K562 (cell line): Measurements from ENCODE around the gene TKTL1.

Experiments
- BHLHE40 ChIP-seq: IDR thresholded peaks from 2 replicates; pipeline ENCODE4 v1.6.1; 2011; ENCODE audit warnings: low read length, improper control_type of control experiment
- CCNT2 ChIP-seq: IDR thresholded peaks from 2 replicates; pipeline ENCODE4 v1.6.1; 2011; ENCODE audit warnings: borderline replicate concordance, low read depth, mild to moderate bottlenecking, moderate library complexity, mixed read lengths, low read length; ENCODE audit not compliant: insufficient read length; ENCODE audit errors: extremely low read depth
- GABPA ChIP-seq: fragments of 200-800 bp; sonication (Bioruptor generic); conservative IDR thresholded peaks from 2 replicates; pipeline ENCODE4 v1.6.1; 2016; ENCODE audit warnings: low read depth, missing genetic modification characterization, missing compliant biosample characterization
- YY1 ChIP-seq, 3 experiments: IDR thresholded peaks; 2 replicates each; pipeline ENCODE4 v1.6.1; 2011; ENCODE audit warnings: low read length in 2 of 3, mild to moderate bottlenecking in 2 of 3, moderate library complexity in 2 of 3, borderline replicate concordance in 1 of 3, control low read depth in 1 of 3, low read depth in 1 of 3; ENCODE audit not compliant: insufficient read depth in 3 of 3, insufficient replicate concordance in 2 of 3, control insufficient read depth in 1 of 3, insufficient read length in 1 of 3; ENCODE audit errors: extremely low read depth in 1 of 3
- ZNF785 ChIP-seq: fragments of 250-450 bp; sonication (Bioruptor Pico); IDR thresholded peaks from 2 replicates; pipeline ENCODE4 v1.4.0; 2020; ENCODE audit warnings: mild to moderate bottlenecking
- TF ChIP-seq, protein P1 (sequence below): fragments of 450-650 bp; formaldehyde crosslinking; IDR thresholded peaks from 2 replicates; pipeline ENCODE4 v1.4.0; 2022; ENCODE audit warnings: mild to moderate bottlenecking, moderate library complexity
- TF ChIP-seq, protein P2 (sequence below): fragments of 250-450 bp; sonication (Bioruptor Pico); IDR thresholded peaks from 2 replicates; pipeline ENCODE4 v1.8.0; 2022; ENCODE audit warnings: moderate library complexity, mild to moderate bottlenecking, inconsistent platforms

DNA sequence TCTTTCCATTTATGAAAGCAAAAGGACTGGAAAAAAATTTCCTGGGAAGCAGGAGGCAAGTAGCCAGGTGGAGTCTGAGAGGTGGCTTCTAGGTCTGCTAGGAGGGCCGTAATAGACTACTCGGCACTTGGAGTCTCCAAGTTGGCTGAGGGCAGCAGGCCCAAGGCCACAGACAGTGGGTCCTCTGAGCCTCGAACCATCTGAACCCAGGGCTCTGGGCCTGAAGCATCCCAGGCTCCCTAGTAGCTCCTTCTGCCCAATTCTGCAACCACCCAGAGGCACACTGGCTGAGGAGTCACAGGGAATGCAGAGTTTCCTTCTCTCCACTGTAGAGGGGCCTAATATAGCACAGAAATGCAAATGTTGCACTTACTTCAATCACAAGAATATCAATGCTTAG is 19.8 kb downstream of the TKTL1 start:
- TF ChIP-seq YY1 (IDR thresholded peaks at IDR 0.05; ENCODE audit: borderline replicate concordance in 1 of 3, control insufficient read depth in 1 of 3, extremely low read depth in 1 of 3, insufficient read depth in 3 of 3, insufficient read length in 1 of 3, insufficient replicate concordance in 2 of 3, low read depth in 1 of 3, low read length in 2 of 3) (no peak), CCNT2 (no peak), GABPA (tag) (no peak), BHLHE40 (no peak), ZNF785 (CRISPR knock-in tag) (no peak)
- TF ChIP-seq, protein P1, sequence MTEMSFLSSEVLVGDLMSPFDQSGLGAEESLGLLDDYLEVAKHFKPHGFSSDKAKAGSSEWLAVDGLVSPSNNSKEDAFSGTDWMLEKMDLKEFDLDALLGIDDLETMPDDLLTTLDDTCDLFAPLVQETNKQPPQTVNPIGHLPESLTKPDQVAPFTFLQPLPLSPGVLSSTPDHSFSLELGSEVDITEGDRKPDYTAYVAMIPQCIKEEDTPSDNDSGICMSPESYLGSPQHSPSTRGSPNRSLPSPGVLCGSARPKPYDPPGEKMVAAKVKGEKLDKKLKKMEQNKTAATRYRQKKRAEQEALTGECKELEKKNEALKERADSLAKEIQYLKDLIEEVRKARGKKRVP (CRISPR knock-in tag): no peak
- TF ChIP-seq, protein P2, sequence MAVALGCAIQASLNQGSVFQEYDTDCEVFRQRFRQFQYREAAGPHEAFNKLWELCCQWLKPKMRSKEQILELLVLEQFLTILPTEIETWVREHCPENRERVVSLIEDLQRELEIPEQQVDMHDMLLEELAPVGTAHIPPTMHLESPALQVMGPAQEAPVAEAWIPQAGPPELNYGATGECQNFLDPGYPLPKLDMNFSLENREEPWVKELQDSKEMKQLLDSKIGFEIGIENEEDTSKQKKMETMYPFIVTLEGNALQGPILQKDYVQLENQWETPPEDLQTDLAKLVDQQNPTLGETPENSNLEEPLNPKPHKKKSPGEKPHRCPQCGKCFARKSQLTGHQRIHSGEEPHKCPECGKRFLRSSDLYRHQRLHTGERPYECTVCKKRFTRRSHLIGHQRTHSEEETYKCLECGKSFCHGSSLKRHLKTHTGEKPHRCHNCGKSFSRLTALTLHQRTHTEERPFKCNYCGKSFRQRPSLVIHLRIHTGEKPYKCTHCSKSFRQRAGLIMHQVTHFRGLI (CRISPR knock-in tag): no peak
